IPS DF 19.7 (cell line): ENCODE results near the gene ANKRD18B.
"Not testable (repeated sequence)": the region's sequence is repeated elsewhere in the genome, so short reads cannot be mapped to it uniquely, and the experiment has no call there.

Experiments used
- DNase-seq: peaks from one replicate; pipeline ENCODE4 v3.0.0-alpha.2; 2013; ENCODE audit warnings: low read depth, low spot score

Gene ANKRD18B

DNA sequence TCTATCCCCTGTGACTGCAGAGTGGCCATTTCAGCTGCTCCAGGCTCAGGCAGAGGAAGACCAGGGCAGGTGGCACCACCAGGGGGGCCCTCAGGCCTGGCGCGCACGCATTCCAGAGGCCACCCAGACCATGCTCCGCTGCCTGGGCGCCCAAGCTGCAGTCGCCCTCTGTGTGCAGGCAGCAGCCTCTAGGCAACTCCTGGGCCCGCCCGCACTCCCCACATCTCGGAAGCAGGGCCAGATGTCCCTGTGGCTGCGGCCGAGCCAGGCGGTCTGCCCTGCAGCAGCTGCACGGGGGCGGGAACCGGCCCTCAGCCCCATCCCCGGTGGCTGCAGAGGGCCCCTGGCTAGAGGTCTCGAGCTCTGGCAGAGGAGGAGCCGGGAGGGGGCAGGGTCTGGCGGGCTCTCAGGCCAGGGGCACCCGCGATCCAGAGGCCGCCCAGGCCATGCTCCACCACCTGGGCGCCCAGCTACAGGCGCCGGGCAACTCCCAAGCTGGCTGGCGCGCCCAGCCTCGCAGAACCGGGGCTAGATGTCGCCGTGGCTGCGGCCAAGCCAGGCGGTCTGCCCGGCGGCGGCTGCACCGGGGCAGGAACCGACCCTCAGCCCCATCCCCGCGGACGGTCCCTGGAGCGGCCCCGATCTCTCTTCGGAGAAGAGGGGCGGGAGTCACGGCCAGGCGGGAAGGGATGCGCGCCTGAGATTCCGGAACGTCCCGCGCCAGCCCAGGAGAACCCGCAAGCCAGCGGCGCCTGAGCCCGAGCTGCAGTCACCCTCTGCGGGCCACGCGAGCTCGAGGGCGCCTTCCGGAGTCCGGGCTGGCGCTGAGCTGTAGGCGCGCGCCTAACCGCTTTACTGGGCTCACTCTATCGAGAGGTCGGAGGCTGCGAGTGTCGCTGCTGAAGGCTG is at the start of gene ANKRD18B:
Gene ANKRD18B, plus strand, starts transcription at position 855 of the 909 bp plus-strand sequence. CDS start 239 bp downstream, outside the sequence.
- not testable (repeated sequence) for DNase-seq

- no peak for DNase-seq
Observed at GRCh38 chr9:33475357-33475756, 48.7 kb upstream of the ANKRD18B start.

- no peak for DNase-seq
Observed at GRCh38 chr9:33476503-33476902, 47.5 kb upstream of the ANKRD18B start.

GRCh38 chr9:33480106-33480505 is 43.9 kb upstream of the ANKRD18B start:
- no peak for DNase-seq

GRCh38 chr9:33480976-33481375 is 43.1 kb upstream of the ANKRD18B start:
- DNase-seq = no peak

DNA sequence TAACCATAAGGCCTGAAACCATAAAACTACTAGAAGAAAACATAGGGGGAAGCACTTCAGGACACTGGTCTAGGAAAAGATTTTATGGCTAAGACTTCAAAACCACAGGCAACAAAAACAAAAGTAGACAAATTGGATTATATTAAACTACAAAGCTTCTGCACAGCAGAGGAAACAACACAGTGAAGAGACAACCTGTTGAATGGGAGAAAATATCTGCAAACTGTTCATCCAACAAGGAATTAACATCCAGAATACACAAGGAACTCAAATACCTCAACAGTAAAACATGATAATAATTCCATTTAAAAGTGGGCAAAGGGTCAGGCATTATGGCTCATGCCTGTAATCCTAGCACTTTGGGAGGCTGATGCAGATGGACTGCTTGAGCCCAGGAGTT is 38.7 kb upstream of the ANKRD18B start:
- not testable (repeated sequence) for DNase-seq

DNA sequence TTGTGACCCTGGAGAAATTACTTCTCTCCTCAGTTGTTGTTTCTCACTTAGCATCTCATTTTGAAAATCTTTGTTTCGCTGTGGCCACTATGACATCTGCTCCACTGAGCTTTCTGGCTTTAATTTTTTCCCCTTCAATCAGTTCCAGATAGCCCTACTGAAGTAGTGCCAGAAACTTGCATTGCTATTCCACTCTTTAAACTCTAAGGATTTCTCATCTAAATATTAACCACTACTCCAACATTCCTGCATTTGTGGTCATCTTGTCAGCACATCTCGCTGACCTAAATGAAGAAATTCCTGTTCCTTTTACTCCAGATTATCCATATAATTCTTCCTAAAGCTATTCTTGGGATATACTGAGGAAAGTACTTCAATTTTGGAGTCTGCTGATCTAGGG is 35.0 kb upstream of the ANKRD18B start:
- no peak for DNase-seq

GRCh38 chr9:33493819-33494218 is 30.2 kb upstream of the ANKRD18B start:
- DNase-seq = not testable (repeated sequence)

GRCh38 chr9:33498387-33498786 is 25.7 kb upstream of the ANKRD18B start:
- DNase-seq = no peak

DNA sequence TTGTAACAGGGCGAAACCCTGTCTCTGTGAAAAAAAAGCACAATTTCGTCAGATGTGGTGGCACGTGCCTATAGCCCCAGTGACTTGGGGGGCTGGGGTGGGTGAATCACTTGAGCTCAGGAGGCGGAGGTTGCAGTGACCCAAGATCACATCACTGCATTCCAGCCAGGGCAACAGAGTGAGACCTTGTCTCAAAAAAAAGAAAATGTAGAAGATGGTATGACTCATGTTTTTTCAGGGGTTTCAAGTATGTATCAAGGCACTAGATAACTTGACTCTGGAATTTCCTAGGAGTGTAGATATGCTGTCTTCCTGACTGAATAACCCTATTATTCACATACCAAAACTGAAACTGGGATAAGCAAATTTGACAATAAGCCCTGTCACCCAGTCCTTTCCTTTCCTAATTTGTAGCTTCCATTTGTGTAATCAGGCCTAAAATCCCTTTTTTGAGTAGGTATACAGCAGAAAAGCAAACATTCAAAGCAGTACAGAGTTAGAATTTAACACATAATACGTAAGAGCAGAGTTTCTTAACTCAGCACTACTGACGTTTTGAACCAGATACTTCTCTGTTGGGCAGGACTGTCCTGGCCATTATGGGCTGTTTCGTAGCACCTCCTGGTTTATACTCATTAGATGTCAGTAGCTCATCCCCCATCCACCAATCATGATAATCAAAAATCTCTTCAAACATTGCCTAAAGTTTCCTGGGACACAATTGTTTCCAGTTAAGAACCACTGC is 17.3 kb upstream of the ANKRD18B start:
- DNase-seq = no peak

DNA sequence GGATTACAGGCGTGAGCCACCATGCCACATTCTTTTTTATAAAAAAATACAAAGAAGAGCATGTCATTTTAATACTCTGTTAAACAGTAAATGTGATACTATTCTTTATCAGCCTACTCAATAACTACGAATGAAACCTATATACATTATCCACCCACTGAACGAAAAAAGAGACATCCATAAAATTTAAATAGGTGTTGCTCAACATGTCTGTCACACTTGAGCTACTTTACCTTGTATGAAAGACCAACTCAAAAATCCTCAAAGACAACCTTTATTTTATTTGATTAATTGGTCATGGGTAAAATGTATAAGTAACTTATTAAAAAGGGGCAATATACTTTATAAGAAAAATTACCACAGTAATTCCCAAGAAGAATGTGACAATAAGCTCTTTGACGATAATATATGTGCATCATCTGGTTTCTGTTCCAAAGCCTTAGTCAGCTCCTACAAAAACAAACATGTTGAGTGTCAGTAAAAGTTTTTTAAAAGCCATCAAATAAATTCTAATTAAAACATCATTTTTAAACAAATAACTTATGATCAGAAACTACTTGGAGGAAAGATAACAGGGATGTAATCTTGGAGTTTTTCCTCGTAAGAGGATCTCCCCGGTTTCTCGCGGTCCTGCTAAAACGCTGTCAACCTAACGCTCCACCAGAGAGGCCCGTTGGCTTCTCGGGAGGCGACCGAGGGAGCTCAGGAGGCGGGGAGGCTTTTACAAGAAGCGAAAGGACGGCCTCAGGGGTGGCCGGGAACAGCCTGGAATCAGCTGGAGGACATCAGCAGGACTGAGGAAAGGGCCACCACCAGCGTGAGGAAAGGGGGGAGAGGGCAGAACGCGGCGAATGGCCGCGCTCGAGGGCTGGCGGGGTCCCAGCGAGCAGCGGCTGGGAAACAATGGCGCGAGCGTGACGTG is 13.5 kb upstream of the ANKRD18B start:
- no peak for DNase-seq

GRCh38 chr9:33511184-33511517 is 12.9 kb upstream of the ANKRD18B start:
- not testable (repeated sequence) for DNase-seq

DNA sequence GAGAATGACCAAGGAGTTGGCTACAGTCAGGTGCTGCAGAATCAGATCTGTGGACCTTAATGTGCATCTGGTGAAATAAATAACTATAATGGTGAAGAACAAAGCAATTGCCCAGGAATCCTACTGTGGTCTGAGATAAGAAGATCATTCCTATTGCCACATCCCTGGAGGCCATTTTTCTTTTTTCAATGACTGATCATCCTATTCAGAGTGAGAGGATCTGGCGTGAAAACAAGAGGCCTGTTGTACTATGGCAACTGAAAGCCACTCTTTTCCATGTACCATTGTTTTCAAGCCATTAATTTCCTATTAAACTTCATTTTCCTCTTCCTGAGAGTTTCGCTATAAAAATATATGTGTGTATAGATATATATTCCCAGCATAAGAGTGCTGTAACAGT is 11.5 kb upstream of the ANKRD18B start:
- DNase-seq = not testable (repeated sequence)

DNA sequence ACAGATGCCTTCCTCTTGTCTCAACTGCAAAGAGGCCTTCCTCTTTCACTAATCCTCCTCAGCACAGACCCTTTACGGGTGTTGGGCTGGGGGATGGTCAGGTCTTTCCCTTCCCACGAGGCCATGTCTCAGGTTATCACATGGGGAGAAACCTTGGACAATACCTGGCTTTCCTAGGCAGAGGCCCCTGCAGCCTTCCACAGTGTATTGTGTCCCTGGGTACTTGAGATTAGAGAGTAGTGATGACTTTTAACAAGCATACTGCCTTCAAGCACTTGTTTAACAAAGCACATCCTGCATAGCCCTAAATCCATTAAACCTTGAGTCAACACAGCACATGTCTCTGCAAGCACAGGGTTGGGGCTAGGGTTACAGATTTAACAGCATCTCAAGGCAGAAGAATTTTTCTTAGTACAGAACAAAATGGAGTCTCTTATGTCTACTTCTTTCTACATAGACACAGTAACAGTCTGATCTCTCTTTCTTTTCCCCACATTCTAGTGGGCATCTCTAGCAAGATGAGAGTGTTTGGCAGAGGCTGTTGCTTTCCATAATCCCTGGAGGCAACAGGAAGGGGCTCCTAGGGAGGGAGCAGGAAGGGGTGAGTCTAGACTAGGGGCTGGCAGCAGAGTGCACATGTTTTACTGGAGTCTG is 8.6 kb upstream of the ANKRD18B start:
- DNase-seq = not testable (repeated sequence)

DNA sequence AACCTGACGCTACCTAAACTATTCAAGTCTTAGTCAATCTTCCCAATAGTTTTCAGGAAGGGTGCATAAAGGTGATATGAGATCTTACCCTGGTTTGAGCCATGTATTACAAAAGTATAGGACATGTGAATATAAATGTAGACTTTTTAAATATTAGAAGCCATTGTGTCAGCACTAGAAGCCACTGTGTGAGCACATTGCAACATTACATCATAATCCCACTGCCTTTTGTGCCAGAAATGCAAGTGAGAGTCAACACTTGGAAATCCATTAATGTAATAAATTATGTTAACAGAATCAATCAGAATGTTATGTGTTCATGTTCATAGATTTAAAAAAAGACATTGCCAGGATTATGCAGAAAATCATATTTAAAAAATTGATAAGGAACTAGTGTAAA is 7.7 kb upstream of the ANKRD18B start:
- DNase-seq = not testable (repeated sequence)

GRCh38 chr9:33517373-33517772 is 6.7 kb upstream of the ANKRD18B start:
- DNase-seq = no peak

- not testable (repeated sequence) for DNase-seq
Observed at GRCh38 chr9:33517934-33518577, 6.0 kb upstream of the ANKRD18B start.

DNA sequence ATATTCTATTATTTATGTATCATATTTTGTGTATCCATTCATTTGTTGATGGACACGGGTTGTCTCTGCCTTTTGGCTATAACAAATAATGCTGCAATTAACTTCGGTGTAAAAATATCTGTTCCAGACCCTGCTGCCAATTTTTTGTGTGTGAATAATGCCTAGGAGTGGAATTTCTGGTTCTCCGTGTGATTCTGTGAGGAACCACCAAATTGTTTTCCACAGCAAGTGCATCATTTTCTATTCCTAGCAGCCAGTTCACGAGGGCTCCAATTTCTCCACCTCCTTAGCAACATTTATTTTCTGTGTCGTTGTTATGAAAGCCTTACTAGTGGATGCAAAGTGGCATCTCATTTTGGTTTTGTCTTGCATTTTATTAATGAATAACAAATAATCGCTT is 2.2 kb upstream of the ANKRD18B start:
- not testable (repeated sequence) for DNase-seq

- DNase-seq = no peak
Observed at GRCh38 chr9:33524306-33524947, 376 bp downstream of the ANKRD18B start.

GRCh38 chr9:33528069-33528468 is 4.0 kb downstream of the ANKRD18B start:
- not testable (repeated sequence) for DNase-seq
